Stimulated activated CD8-positive, alpha-beta memory T cell treated with anti-CD3 and anti-CD28 coated beads, Interleukin-7, amount 100 ng/mL, for 4 hours (primary cell): ENCODE results near the gene ACTN4.
A peak's percentile ranks its signal among the peaks of the same experiment; 100 is the strongest.

Experiments
- DNase-seq, 2 donors: peaks; one replicate each; pipeline ENCODE4 v3.0.0-alpha.2; 2020; ENCODE audit warnings: low read depth in 2 of 2

Gene ACTN4

GRCh38 chr19:38725469-38726283 lies 78.2 kb downstream of the ACTN4 start:
- no peak for DNase-seq

GRCh38 chr19:38726284-38726673 lies 78.8 kb downstream of the ACTN4 start:
- DNase-seq, result no peak

- DNase-seq, result peak in 1 of 2 donors; percentile 67
Observed at GRCh38 chr19:38726761-38727301, 79.4 kb downstream of the ACTN4 start.

- DNase-seq, result no peak
Observed at GRCh38 chr19:38727306-38727867, 79.9 kb downstream of the ACTN4 start.

GRCh38 chr19:38727868-38728660 lies 80.6 kb downstream of the ACTN4 start:
- no peak for DNase-seq

GRCh38 chr19:38728752-38729541 lies 81.5 kb downstream of the ACTN4 start:
- DNase-seq, result no peak

GRCh38 chr19:38729653-38730469 lies 82.4 kb downstream of the ACTN4 start:
- DNase-seq, result peak; percentile 52 to 62

- no peak for DNase-seq
Observed at GRCh38 chr19:38730470-38730730, 83.0 kb downstream of the ACTN4 start.

- DNase-seq, result no peak
Observed at GRCh38 chr19:38730731-38731589, 83.5 kb downstream of the ACTN4 start.

GRCh38 chr19:38731654-38732301 lies 84.3 kb downstream of the ACTN4 start:
- DNase-seq, result no peak

GRCh38 chr19:38733241-38733492 lies 85.7 kb downstream of the ACTN4 start:
- no peak for DNase-seq

GRCh38 chr19:38733493-38734175 lies 86.2 kb downstream of the ACTN4 start:
- no peak for DNase-seq

- no peak for DNase-seq
Observed at GRCh38 chr19:38734176-38734425, 86.7 kb downstream of the ACTN4 start.

- DNase-seq, result no peak
Observed at GRCh38 chr19:38734426-38735256, 87.2 kb downstream of the ACTN4 start.

GRCh38 chr19:38735257-38735686 lies 87.8 kb downstream of the ACTN4 start:
- DNase-seq, result no peak

GRCh38 chr19:38736036-38736412 lies 88.6 kb downstream of the ACTN4 start:
- peak; percentile 35 to 64 for DNase-seq

GRCh38 chr19:38736413-38737280 lies 89.2 kb downstream of the ACTN4 start:
- DNase-seq, result peak; percentile 47 to 55
